NCI-H526 (cell line): ENCODE data around the gene MYO15A.

Source experiments
- DNase-seq, 2 experiments: peaks; one replicate each; lab custom pipeline; 2025; lab: John Stamatoyannopoulos, UW

Gene MYO15A

GRCh38 chr17:18218756-18219415 lies 110.3 kb downstream of the MYO15A start:
- peak in 1 of 2 experiments; percentile 12 for DNase-seq

DNA sequence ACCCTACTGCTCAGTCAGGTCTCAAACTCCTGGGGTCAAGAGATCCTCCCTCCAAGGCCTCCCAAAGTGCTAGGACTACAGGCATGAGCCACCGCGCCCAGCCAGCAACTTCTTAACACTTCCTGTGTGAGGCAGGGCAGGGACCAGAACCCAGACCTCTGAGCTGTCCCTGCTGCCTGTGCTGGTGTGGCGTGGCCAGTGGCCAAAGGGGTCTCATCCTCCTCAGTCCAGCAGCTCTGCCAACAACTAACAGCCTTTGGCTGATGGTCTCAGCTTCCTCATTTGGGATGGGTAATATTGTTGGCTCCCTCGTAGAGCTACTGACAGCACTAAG lies 115.5 kb downstream of the MYO15A start:
- no peak for DNase-seq

GRCh38 chr17:18224387-18225120 lies 116.0 kb downstream of the MYO15A start:
- no peak for DNase-seq

DNA sequence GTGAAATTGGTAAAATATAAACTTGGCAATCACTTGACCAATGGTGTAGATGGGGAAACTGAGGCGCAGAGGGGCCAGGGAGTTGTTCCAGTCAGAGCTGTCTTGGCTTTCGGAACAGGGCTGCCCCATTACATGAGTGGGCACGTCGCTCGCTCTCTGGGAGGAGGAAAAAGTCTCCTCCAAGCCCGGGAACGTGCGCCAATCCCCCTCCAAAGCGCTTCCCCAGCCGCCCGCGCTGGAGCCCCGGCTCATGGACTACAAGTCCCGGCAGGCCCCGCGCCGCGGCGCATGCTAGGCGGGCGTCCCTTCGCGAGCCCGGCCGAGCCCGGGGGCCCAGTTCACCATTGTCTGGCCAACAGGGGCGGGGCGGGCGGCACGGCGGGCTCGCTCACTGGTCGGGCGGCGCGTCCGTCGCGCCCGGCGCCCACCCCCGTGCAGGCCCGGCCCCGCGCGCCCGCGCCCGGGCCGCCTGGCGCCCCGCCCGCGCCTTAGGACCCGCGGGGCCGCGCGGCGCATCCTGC lies 116.6 kb downstream of the MYO15A start, which contains the start of gene LLGL1:
Gene LLGL1, plus strand, starts transcription at position 515 of the 521 bp plus-strand sequence. CDS start 48 bp downstream, outside the sequence.
- peak; percentile 70 to 95 for DNase-seq

- peak in 1 of 2 experiments; percentile 41 for DNase-seq
These were observed 117.2 kb downstream of the MYO15A start for GRCh38 chr17:18225642-18226283.

GRCh38 chr17:18226284-18226945 lies 117.9 kb downstream of the MYO15A start:
- DNase-seq: no peak

- DNase-seq: no peak
These were observed 119.1 kb downstream of the MYO15A start for GRCh38 chr17:18227635-18228034.

- DNase-seq: no peak
These were observed 119.7 kb downstream of the MYO15A start for GRCh38 chr17:18228176-18228682.

- DNase-seq: no peak
These were observed 120.7 kb downstream of the MYO15A start for GRCh38 chr17:18229254-18229653.
